GM21526 (cell line): ENCODE measurements around the gene STIMATE.

Experiments used
- ATAC-seq: cut with Tn5 transposase; IDR thresholded peaks from one replicate; pipeline ENCODE4 v1.9.1; 2021; ENCODE audit warnings: moderate library complexity; ENCODE audit not compliant: unreplicated experiment, low FRiP score

The STIMATE gene

GRCh38 chr3:52872245-52872644 lies 25.1 kb downstream of the STIMATE start:
- ATAC-seq, result no peak

GRCh38 chr3:52871761-52872160 lies 25.6 kb downstream of the STIMATE start:
- ATAC-seq, result no peak

- no peak for ATAC-seq
Measured at GRCh38 chr3:52870471-52870870, 26.9 kb downstream of the STIMATE start.

DNA sequence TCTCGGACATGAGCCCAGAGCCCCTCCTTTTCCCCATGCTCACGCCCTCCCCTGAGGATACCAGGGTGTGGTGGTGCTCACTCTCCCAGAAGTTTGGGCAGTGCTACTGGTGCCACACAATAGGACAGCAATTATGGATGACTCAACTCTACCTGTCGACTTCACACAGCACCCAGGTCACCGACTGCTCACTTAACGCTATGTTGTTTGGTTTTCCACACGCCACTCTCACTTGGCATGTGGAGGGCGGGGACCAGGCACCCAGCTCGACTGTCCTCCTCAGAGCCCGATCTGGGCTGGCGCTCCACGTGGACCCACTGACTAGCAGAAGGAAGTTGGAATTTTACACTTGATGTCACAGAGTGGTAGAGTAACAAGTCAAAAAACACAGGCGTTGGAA lies 30.9 kb downstream of the STIMATE start:
- ATAC-seq, result no peak

DNA sequence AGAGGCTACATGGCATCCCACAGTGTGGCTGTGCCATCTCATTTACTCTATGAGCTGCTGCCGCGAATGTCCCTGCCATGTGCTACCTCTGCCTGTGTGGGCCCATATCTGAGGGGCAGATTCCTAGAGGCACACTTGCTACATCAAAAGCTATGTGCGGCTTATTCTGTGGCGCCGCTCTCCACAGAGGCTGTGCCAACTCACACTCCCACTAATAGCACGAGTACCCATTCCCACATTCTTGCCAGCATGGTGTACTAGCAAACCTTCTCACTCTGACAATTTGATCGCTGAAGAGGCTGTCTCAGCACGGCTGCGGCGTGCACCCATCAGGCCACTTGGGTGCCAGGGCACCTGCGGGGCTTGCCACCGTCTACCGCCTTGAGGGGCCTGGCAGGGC lies 31.4 kb downstream of the STIMATE start:
- no peak for ATAC-seq

- no peak for ATAC-seq
Measured at GRCh38 chr3:52860424-52860768, 37.0 kb downstream of the STIMATE start.

- ATAC-seq, result no peak
Measured at GRCh38 chr3:52859686-52860423, 37.5 kb downstream of the STIMATE start.

- no peak for ATAC-seq
Measured at GRCh38 chr3:52857864-52858263, 39.5 kb downstream of the STIMATE start.

DNA sequence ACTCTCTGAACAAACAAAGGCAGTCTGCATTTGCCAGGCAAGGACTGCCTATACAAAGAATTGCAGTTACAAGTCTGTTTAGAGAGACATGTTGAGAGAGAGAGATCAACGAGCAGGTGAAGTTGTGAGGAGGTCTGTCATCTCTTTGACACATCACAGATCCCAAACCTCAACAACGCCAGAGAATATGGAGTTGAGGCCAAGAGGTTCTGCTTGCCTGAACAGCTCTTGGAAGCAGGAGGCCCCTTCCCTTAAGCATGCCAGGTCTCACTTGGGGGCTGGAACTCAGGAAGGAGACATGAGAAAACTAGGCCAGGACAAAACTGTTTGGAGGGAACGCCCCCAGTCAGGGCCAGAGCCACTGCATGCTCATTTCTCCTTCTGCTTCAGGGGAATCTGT lies 40.2 kb downstream of the STIMATE start:
- no peak for ATAC-seq

GRCh38 chr3:52856666-52857065 lies 40.7 kb downstream of the STIMATE start:
- ATAC-seq, result no peak

DNA sequence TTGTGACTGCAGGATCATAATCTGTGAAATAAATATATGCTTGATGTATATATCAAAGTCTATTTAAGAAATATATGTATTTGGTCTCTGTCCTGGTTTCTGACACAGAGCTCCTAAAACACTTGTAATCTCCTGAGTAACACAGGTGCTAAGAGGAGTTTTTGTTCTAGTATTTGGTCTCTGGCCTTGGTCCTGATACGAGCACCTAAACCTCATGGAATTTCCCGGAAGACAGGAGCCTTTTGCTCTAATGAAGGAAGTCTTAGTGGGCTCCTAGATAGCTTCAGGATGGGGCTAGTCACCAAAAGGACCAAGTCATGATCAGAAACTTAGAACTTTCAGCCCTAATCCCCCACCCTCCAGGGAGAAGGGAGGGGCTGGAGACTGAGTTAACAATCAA lies 43.3 kb downstream of the STIMATE start:
- ATAC-seq, result no peak

DNA sequence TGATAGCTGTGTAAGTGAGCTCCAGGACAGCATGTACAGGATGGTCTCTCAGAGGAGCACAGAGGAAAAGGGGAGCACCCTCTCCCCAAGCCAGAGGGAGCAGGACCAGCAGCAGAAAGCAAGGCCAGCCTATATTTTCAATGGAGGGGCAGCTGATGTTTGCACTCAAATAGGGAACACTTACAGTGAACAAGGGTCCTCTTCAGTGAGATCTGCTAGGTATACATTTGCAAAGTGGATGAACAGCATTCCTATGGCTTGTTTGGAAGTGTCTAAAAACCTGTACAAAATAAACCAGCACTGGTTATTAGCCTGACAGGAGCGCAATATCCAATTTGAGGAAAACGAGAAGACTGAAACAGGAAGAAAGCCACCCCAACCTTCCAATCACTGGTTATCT lies 44.9 kb downstream of the STIMATE start:
- ATAC-seq, result no peak

DNA sequence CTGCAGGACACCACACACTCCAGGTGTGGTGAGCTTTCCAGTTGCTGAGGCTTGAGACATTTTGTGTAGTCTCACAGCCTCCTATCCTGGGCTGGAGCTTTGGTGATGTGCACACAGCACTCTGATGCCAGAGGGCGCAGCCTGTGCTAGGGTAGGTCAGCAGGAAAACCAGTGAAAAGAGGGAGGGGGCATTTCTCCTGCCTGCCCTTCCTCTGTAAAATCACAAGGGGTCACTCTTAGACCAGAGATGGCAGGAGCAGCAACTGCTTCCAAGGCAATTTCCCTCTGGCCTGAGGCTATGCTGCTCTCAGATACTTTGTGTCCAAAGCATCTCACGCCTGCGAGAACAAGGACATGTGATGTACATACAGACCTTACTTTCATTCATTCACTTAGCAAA lies 46.0 kb downstream of the STIMATE start:
- no peak for ATAC-seq

- no peak for ATAC-seq
Measured at GRCh38 chr3:52849656-52850055, 47.7 kb downstream of the STIMATE start.

- no peak for ATAC-seq
Measured at GRCh38 chr3:52848617-52849016, 48.7 kb downstream of the STIMATE start.

- ATAC-seq, result no peak
Measured at GRCh38 chr3:52847726-52848125, 49.6 kb downstream of the STIMATE start.

DNA sequence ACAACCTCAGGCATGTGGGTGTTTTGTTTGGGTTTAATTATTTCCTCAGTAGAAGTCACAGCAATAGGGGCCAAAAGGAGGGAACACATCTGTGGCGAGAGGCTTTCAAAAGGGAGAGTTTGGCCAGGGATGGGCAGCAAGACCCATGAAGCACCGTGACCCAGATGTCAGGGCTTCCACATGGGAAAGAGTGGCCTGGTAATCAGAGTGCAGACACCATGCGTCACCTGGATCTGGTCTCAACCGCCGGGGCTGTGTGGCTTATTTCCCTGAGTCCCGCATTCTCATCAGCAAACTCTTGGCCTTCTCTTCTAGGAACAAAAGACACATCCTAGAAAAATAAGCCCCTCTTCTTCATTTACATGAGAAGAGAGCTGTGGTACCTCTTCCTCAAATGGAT lies 50.1 kb downstream of the STIMATE start:
- no peak for ATAC-seq

DNA sequence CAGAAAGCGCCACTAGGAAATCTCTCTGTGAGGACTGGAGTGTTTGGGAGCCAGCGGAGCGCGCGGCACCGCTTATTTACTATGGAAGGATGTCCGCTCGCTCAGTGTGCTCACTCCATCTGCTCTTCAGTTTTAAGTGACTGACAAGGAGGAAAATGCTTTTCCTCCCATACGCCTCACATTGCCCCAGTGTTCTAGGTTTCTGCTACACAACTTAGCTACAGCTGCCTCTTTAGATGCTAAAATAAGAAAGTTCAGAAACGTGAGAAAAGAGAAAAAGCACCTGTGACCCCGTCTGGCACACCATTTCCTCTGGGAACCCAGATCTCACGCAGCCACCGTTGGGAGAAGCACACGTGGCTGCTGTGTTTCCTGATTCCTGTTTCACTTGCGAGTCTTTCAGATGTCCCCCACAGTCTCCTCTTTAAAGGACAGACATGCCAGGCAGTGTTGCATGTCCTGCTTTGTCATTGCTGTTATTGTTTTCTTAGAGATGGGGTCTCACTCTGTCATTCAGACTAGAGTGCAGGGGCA lies 50.8 kb downstream of the STIMATE start:
- ATAC-seq, result no peak

DNA sequence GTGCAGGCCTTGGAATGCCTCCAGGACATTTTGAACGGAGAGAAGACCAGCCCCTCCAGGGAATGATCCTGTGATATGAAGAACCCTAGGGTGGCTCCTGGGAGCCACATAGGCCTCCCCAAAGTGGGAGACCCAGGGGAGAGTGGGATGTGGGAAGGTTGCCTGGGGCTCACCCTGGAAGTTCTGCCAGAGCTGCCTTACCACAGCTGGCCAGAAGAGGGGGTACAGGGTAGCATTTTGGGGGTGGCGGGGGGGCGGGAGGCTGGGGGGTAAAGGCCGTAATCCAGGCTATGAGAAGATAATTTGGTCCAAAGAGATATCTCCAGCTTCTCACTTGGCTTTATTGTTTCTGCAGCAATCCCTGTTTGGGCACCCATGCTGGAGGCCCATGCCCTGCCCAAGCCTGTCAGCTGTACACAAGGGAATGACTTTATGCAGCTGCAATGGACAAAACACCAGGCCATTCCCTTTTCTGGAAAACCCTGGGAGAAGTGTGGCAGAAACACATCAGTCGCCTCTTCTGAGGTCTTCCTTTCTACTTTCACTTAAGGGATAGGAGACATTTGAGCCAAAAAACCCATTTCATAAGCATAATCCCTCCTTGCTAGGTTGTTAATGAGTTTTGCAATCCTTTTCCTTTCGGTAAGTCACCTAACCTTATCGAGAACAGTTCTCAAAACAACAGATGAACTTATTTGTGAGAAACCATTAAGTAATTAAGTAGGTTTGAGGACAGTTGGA lies 51.5 kb downstream of the STIMATE start:
- no peak for ATAC-seq

DNA sequence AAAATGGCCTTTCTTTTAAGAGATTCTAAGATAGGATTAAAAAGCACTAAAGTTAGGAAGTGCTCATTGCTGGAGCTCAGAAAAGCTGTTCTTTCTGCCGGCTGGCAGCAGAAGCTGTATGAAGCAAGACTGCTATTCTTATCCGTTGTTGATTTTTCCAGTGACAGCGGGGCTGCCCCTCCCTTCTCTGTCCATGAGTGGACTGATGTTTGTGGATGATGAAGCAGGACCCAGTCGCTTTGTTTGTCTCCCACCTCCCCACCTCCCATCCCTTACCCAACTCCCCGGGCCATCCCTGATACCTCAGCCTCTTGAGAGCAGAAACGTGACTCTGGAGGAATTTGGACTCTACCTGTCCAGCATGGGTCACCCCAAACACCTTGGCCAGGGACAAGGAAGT lies 52.2 kb downstream of the STIMATE start:
- no peak for ATAC-seq

DNA sequence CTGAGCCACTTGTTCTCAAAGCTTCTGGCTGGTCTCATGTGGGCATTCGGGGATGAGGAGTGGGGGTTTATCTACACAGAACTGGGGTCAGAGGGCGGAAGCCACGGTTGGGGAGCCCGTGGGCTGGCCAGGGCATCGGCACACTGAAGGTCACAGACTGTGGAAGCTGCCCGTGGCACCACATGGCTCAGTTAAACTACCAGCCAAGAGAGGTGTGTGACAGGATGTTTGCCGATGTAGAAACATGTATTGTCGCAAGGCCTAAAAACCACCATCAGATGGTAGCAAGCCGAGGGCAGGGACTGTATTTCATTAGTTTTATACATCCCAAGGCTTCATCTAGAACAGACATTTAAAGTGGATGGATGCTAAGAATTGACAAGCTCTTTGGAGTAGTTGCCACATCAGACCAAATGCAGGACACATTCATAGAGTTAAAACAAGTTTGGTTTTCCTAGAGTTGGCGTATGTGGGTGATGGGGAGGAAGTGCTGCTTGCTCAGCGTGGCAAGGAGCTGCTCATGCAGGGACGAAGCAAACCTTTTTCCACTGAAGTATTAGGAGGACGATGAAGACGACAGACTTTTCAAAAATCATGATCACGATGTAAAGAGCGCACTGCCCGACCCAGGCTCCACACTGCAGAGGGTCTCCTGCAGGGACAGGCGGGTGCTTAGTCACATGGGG lies 52.9 kb downstream of the STIMATE start:
- ATAC-seq, result no peak
